Osteocyte (in vitro differentiated cells): ENCODE measurements around the gene PRDM16. TPM values are rescaled to one million over a fixed set of nuclear protein-coding genes. Genes with fewer than 3 reads are reported as not detected.
A peak's percentile ranks its signal among the peaks of the same experiment; 100 is the strongest.

Experiments
- DNase-seq: peaks from one replicate; pipeline ENCODE4 v3.0.0; 2021; ENCODE audit warnings: mixed read lengths; ENCODE audit not compliant: unreplicated experiment; ENCODE audit errors: extremely low spot score
- H3K27ac Mint-ChIP-seq: one replicate; pipeline ENCODE4 v1.8.0; 2021; ENCODE audit warnings: mild to moderate bottlenecking, mixed read lengths; ENCODE audit not compliant: unreplicated experiment
- H3K27me3 Mint-ChIP-seq: one replicate; pipeline ENCODE4 v1.8.0; 2021; ENCODE audit warnings: mixed read lengths; ENCODE audit not compliant: unreplicated experiment
- H3K36me3 Mint-ChIP-seq: one replicate; pipeline ENCODE4 v1.8.0; 2021; ENCODE audit warnings: mixed read lengths; ENCODE audit not compliant: unreplicated experiment
- H3K4me1 Mint-ChIP-seq: one replicate; pipeline ENCODE4 v1.8.0; 2021; ENCODE audit warnings: mixed read lengths; ENCODE audit not compliant: unreplicated experiment
- H3K4me3 Mint-ChIP-seq: one replicate; pipeline ENCODE4 v1.8.0; 2021; ENCODE audit warnings: mild to moderate bottlenecking, moderate library complexity, mixed read lengths; ENCODE audit not compliant: unreplicated experiment
- H3K9me3 Mint-ChIP-seq: one replicate; pipeline ENCODE4 v1.8.0; 2021; ENCODE audit warnings: mixed read lengths; ENCODE audit not compliant: unreplicated experiment
- CTCF ChIP-seq: fragments of 200-600 bp; sonication (generic); IDR thresholded peaks from 2 replicates; pipeline ENCODE4 v1.5.0; 2021; ENCODE audit warnings: antibody characterized with exemption, mild to moderate bottlenecking, moderate library complexity
- total RNA-seq: library from RNA; stranded (reverse); gene quantifications from 2 replicates; pipeline ENCODE4 v1.2.1, GENCODE V29; 2021

PRDM16 gene
- total RNA-seq, 1 donor from 2014 or later = 7.1 TPM

GRCh38 chr1:3310718-3311400 is 241.9 kb downstream of the PRDM16 start:
- no peaks in the 10 kb centered on the region for H3K9me3 Mint-ChIP-seq
- H3K27ac Mint-ChIP-seq = no peak overlapping the region
- no peak for TF ChIP-seq CTCF
- H3K4me1 Mint-ChIP-seq = peaks cover 44% of the 10 kb centered on the region
- no peak overlapping the region for H3K4me3 Mint-ChIP-seq
- H3K27me3 Mint-ChIP-seq = no peaks in the 10 kb centered on the region
- no peak for DNase-seq
- H3K36me3 Mint-ChIP-seq = no peaks in the 10 kb centered on the region

GRCh38 chr1:3311711-3312110 is 242.7 kb downstream of the PRDM16 start:
- Mint-ChIP-seq H3K27ac (peak overlapping the region; percentile 50), H3K9me3 (no peaks in the 10 kb centered on the region), H3K36me3 (no peaks in the 10 kb centered on the region), H3K4me3 (no peak overlapping the region), H3K27me3 (no peaks in the 10 kb centered on the region), H3K4me1 (peaks cover 42% of the 10 kb centered on the region)
- TF ChIP-seq CTCF = no peak
- no peak for DNase-seq

DNA sequence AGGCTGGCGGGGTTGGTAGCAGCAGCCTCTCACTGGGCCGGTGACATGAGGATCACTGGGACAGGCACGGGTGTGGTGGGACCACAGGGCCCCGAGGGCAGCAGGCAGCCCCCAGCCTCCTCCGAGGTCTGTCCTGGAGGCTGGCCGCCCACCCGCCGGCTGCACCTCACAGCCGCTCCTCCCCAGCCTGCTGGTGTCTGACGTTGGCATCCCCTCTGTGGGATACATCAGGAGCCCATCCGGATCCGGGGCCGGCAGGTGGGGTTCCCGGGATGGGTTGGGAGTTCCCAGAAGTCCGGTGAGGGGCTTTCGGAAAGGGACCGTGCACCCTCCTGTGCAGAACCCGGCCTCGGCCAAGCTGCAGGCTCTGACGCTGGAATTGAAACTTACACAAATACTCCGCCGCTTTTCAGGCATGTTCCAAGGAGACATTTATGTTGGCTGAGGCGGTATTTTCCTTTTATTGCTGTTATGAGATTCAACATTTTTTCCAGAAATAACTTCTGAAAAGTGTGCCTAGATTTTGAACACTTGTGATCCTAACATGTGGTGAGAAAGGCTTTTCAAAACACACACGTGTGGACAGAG is 243.4 kb downstream of the PRDM16 start:
- Mint-ChIP-seq H3K4me3 (no peak overlapping the region), H3K27me3 (no peaks in the 10 kb centered on the region), H3K36me3 (no peaks in the 10 kb centered on the region), H3K9me3 (no peaks in the 10 kb centered on the region), H3K27ac (peak overlapping the region; percentile 99), H3K4me1 (peaks cover 36% of the 10 kb centered on the region)
- DNase-seq = no peak
- no peak for TF ChIP-seq CTCF

- Mint-ChIP-seq H3K36me3 (no peaks in the 10 kb centered on the region), H3K27ac (peak overlapping the region; percentile 99), H3K27me3 (no peaks in the 10 kb centered on the region), H3K4me3 (no peak overlapping the region), H3K9me3 (no peaks in the 10 kb centered on the region), H3K4me1 (peaks cover 36% of the 10 kb centered on the region)
- TF ChIP-seq CTCF = no peak
- peak; percentile 97 for DNase-seq
These were observed 244.0 kb downstream of the PRDM16 start for GRCh38 chr1:3312898-3313575.

- no peaks in the 10 kb centered on the region for H3K36me3 Mint-ChIP-seq
- no peak for TF ChIP-seq CTCF
- no peaks in the 10 kb centered on the region for H3K27me3 Mint-ChIP-seq
- DNase-seq = no peak
- H3K4me3 Mint-ChIP-seq = peak overlapping the region; percentile 38
- H3K4me1 Mint-ChIP-seq = peaks cover 36% of the 10 kb centered on the region
- peak overlapping the region; percentile 99 for H3K27ac Mint-ChIP-seq
- H3K9me3 Mint-ChIP-seq = no peaks in the 10 kb centered on the region
These were observed 244.6 kb downstream of the PRDM16 start for GRCh38 chr1:3313576-3313950.
